HPDE6-E6E7 (cell line): ENCODE measurements around the gene DNAJC6.
"Not testable (repeated sequence)": the region's sequence is repeated elsewhere in the genome, so short reads cannot be mapped to it uniquely, and the experiment has no call there.

Experiments used
- DNase-seq: peaks from one replicate; pipeline ENCODE4 v3.0.0; 2011; ENCODE audit warnings: missing footprints; ENCODE audit errors: extremely low spot score

The DNAJC6 gene

GRCh38 chr1:65429078-65429477 lies 119.7 kb downstream of the DNAJC6 start:
- no peak for DNase-seq

GRCh38 chr1:65429806-65430205 lies 120.5 kb downstream of the DNAJC6 start:
- peak; percentile 68 for DNase-seq

- no peak for DNase-seq
These were observed 121.9 kb downstream of the DNAJC6 start for GRCh38 chr1:65431111-65431705.

- DNase-seq = no peak
These were observed 123.6 kb downstream of the DNAJC6 start for GRCh38 chr1:65432918-65433317.

- no peak for DNase-seq
These were observed 124.9 kb downstream of the DNAJC6 start for GRCh38 chr1:65434255-65434654.

- DNase-seq = no peak
These were observed 125.4 kb downstream of the DNAJC6 start for GRCh38 chr1:65434760-65435159.

GRCh38 chr1:65435987-65436386 lies 126.6 kb downstream of the DNAJC6 start:
- DNase-seq = no peak

- DNase-seq = no peak
These were observed 128.3 kb downstream of the DNAJC6 start for GRCh38 chr1:65437616-65438015.

- DNase-seq = no peak
These were observed 131.1 kb downstream of the DNAJC6 start for GRCh38 chr1:65440322-65440900.

- DNase-seq = no peak
These were observed 131.6 kb downstream of the DNAJC6 start for GRCh38 chr1:65440915-65441314.

GRCh38 chr1:65441464-65441863 lies 132.1 kb downstream of the DNAJC6 start:
- DNase-seq = no peak

- DNase-seq = no peak
These were observed 133.1 kb downstream of the DNAJC6 start for GRCh38 chr1:65442442-65442841.

GRCh38 chr1:65443647-65444046 lies 134.3 kb downstream of the DNAJC6 start:
- no peak for DNase-seq

GRCh38 chr1:65444128-65444640 lies 134.8 kb downstream of the DNAJC6 start:
- DNase-seq = no peak

GRCh38 chr1:65445837-65446236 lies 136.5 kb downstream of the DNAJC6 start:
- DNase-seq = no peak

GRCh38 chr1:65449214-65449823 lies 140.0 kb downstream of the DNAJC6 start:
- no peak for DNase-seq

- DNase-seq = not testable (repeated sequence)
These were observed 146.3 kb downstream of the DNAJC6 start for GRCh38 chr1:65455678-65456077.

- no peak for DNase-seq
These were observed 147.1 kb downstream of the DNAJC6 start for GRCh38 chr1:65456481-65456880.

- no peak for DNase-seq
These were observed 148.5 kb downstream of the DNAJC6 start for GRCh38 chr1:65457868-65458267.

GRCh38 chr1:65458730-65459396 lies 149.5 kb downstream of the DNAJC6 start:
- no peak for DNase-seq

GRCh38 chr1:65459397-65459768 lies 150.0 kb downstream of the DNAJC6 start:
- DNase-seq = peak; percentile 19
